Vagina (tissue), 2 donors: Measurements from ENCODE around the gene C4orf51.

Experiments used
- CTCF ChIP-seq, 3 experiments: fragments of 450-650 bp in 2 of 3; fragments of 200-600 bp in 1 of 3; sonication (generic) in 1 of 3; IDR thresholded peaks; one replicate each; pipeline ENCODE4 v1.5.1; 2017 to 2019; ENCODE audit warnings: antibody characterized with exemption in 3 of 3, mild to moderate bottlenecking in 2 of 3, moderate library complexity in 2 of 3
- POLR2A ChIP-seq, 2 donors: fragments of 450-650 bp; IDR thresholded peaks; one replicate each; pipeline ENCODE4 v1.6.1; 2017; ENCODE audit warnings: antibody characterized with exemption in 2 of 2, mild to moderate bottlenecking in 2 of 2, moderate library complexity in 2 of 2
- POLR2AphosphoS5 ChIP-seq, 2 donors: sonication (generic); formaldehyde crosslinking; IDR thresholded peaks; one replicate each; pipeline ENCODE4 v1.9.0; 2017; ENCODE audit warnings: antibody characterized with exemption in 2 of 2, mild to moderate bottlenecking in 2 of 2, low read depth in 1 of 2; ENCODE audit not compliant: insufficient read depth in 1 of 2

GRCh38 chr4:145663194-145663593, 16.8 kb upstream of the C4orf51 start:
- TF ChIP-seq CTCF (IDR thresholded peaks at IDR 0.05) (no peak), POLR2AphosphoS5 (IDR thresholded peaks at IDR 0.05; ENCODE audit: insufficient read depth in 1 of 2, low read depth in 1 of 2) (no peak), POLR2A (IDR thresholded peaks at IDR 0.05) (no peak)
